ENCODE measurements around the gene ADGRG6. TPM values are rescaled to one million over a fixed set of nuclear protein-coding genes. Genes with fewer than 3 reads are reported as not detected.

Gene ADGRG6
- total RNA-seq, 1 experiment from 2014 or later = 2.5 TPM

DNA sequence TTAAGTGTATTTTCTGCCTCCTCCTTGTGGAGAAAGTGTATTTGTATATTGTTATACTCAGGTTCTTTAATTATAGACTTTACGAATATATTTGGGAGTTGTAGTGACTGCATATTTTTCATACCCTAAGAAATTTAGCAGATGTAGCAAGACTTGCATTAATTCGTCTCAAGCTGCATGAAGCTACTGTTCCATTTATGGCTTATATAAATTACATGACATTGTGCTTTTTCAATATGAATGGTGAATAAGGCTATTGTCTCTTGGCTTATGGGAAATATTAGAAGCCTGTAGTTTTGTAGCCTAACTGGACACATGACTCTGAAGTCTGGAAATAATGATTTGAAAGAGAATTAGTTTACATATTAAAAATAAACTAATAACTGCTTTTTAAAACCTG is 2.4 kb downstream of the ADGRG6 start:
- Histone ChIP-seq H3K79me1 (ENCODE audit: insufficient read depth, low read depth, low read length, poor library complexity, severe bottlenecking) (no peaks in the 10 kb centered on the region), H3K27me3 (ENCODE audit: insufficient read depth, low read length) (peaks cover 8% of the 10 kb centered on the region; the same call in 1 of the 2 replicates), H3K9me3 (ENCODE audit: control insufficient read depth, low read depth, low read length) (no peaks in the 10 kb centered on the region), H3T11ph (ENCODE audit: low read length) (no peak overlapping the region), H2BK12ac (ENCODE audit: insufficient read length, low read depth, low read length) (no peak overlapping the region), H3K4ac (ENCODE audit: low read depth, low read length) (no peak overlapping the region), H2BK120ac (ENCODE audit: low read depth, low read length, poor library complexity, severe bottlenecking) (no peak overlapping the region), H3K56ac (ENCODE audit: insufficient read length, low read depth, low read length) (no peak overlapping the region), H3K4me2 (ENCODE audit: insufficient read depth, insufficient read length, low read length) (no peak overlapping the region), H3K23ac (ENCODE audit: insufficient read length, low read depth, low read length) (no peak overlapping the region), H4K91ac (ENCODE audit: insufficient read length, low read depth, low read length) (no peak overlapping the region), H3K18ac (ENCODE audit: insufficient read length, low read depth, low read length) (no peak overlapping the region), H2BK5ac (ENCODE audit: insufficient read length, low read length) (no peak overlapping the region), H3K23me2 (ENCODE audit: insufficient read length, low read depth, low read length, poor library complexity, severe bottlenecking) (peaks cover 7% of the 10 kb centered on the region), H2BK20ac (ENCODE audit: low read depth, low read length, poor library complexity, severe bottlenecking) (no peak overlapping the region), H3K14ac (ENCODE audit: insufficient read depth, low read length) (no peak overlapping the region), H3K4me1 (ENCODE audit: insufficient read depth, low read length) (no peaks in the 10 kb centered on the region), H3K79me2 (ENCODE audit: insufficient read depth, low read length) (no peaks in the 10 kb centered on the region), H4K5ac (ENCODE audit: insufficient read length, low read depth, low read length) (no peak overlapping the region), H2BK15ac (ENCODE audit: low read depth, low read length) (no peak overlapping the region), H4K20me1 (ENCODE audit: control insufficient read depth, insufficient read depth, insufficient read length) (no peaks in the 10 kb centered on the region), H2AFZ (ENCODE audit: low read length) (no peak overlapping the region), H3K9ac (ENCODE audit: extremely low read depth, insufficient read length, low read length) (no peak overlapping the region), H3K27ac (ENCODE audit: insufficient read length, low read depth, low read length) (no peak overlapping the region), H2AK5ac (ENCODE audit: insufficient read length, low read length) (no peak overlapping the region), H4K8ac (replicated peaks; ENCODE audit: insufficient read length, low read depth, low read length) (no peak overlapping the region)
- no peak overlapping the region for H3K27ac Mint-ChIP-seq
- H3K4me3 Mint-ChIP-seq = no peak overlapping the region
- TF ChIP-seq, protein P1, sequence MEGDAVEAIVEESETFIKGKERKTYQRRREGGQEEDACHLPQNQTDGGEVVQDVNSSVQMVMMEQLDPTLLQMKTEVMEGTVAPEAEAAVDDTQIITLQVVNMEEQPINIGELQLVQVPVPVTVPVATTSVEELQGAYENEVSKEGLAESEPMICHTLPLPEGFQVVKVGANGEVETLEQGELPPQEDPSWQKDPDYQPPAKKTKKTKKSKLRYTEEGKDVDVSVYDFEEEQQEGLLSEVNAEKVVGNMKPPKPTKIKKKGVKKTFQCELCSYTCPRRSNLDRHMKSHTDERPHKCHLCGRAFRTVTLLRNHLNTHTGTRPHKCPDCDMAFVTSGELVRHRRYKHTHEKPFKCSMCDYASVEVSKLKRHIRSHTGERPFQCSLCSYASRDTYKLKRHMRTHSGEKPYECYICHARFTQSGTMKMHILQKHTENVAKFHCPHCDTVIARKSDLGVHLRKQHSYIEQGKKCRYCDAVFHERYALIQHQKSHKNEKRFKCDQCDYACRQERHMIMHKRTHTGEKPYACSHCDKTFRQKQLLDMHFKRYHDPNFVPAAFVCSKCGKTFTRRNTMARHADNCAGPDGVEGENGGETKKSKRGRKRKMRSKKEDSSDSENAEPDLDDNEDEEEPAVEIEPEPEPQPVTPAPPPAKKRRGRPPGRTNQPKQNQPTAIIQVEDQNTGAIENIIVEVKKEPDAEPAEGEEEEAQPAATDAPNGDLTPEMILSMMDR (conservative IDR thresholded peaks at IDR 0.05) = no peak
- no peaks in the 10 kb centered on the region; a peak in 1 of 7 replicates for H3K36me3 Mint-ChIP-seq (ENCODE audit: insufficient read depth in 1 of 3, low read depth in 3 of 3)
- WGBS (ENCODE audit: extremely low coverage, insufficient read length, low lambda C conversion rate) = no CpG with 5 or more reads among the region's 2 CpGs
- H3K4me1 Mint-ChIP-seq = peaks cover 19 to 23% of the 10 kb centered on the region in 2 experiments
- H3K9me3 Mint-ChIP-seq = peaks cover 0 to 3% of the 10 kb centered on the region in 2 experiments; a peak in 1 of 5 replicates
- H3K27me3 Mint-ChIP-seq (ENCODE audit: low read depth) = peaks cover 35% of the 10 kb centered on the region
- DNase-seq = no peak
